Spleen (tissue), 11 donors: Measurements from ENCODE around the gene CCDC137. TPM values are rescaled to one million over a fixed set of nuclear protein-coding genes. Genes with fewer than 3 reads are reported as not detected.

Experiments
- DNase-seq: peaks from one replicate; pipeline ENCODE4 v3.0.0-alpha.2; 2020
- H3K27ac ChIP-seq, 8 donors: fragments of 200-600 bp; sonication (generic) in 7 of 8; 1 replicate in 4 of 8; 2 replicates in 4 of 8; pipeline versions ENCODE4 v1.5.0 to v1.8.0; 2016 to 2021; ENCODE audit warnings: inconsistent platforms in 4 of 8, mild to moderate bottlenecking in 4 of 8, moderate library complexity in 1 of 8
- H3K27me3 ChIP-seq, 7 donors: fragments of 200-600 bp; sonication (generic) in 6 of 7; replicated peaks in 1 of 7; 1 replicate in 4 of 7; 2 replicates in 3 of 7; pipeline versions ENCODE4 v1.5.0 to v1.8.0; 2016 to 2021; ENCODE audit warnings: inconsistent platforms in 3 of 7, mild to moderate bottlenecking in 1 of 7
- H3K36me3 ChIP-seq, 6 donors: fragments of 200-600 bp; sonication (generic) in 5 of 6; 1 replicate in 4 of 6; 2 replicates in 2 of 6; pipeline versions ENCODE4 v1.5.0 to v1.8.0; 2016 to 2021; ENCODE audit warnings: inconsistent platforms in 2 of 6
- H3K4me1 ChIP-seq, 6 donors: fragments of 200-600 bp; sonication (generic) in 5 of 6; 1 replicate in 3 of 6; 2 replicates in 3 of 6; pipeline versions ENCODE4 v1.5.0 to v1.8.0; 2016 to 2021; ENCODE audit warnings: inconsistent platforms in 3 of 6
- H3K4me3 ChIP-seq, 8 donors: fragments of 200-600 bp; sonication (generic) in 7 of 8; 1 replicate in 4 of 8; 2 replicates in 4 of 8; pipeline versions ENCODE4 v1.5.0 to v1.8.0; 2016 to 2021; ENCODE audit warnings: inconsistent platforms in 4 of 8, mild to moderate bottlenecking in 4 of 8, moderate library complexity in 2 of 8
- H3K9me3 ChIP-seq, 8 donors: fragments of 200-600 bp; sonication (generic) in 7 of 8; 1 replicate in 4 of 8; 2 replicates in 4 of 8; pipeline versions ENCODE4 v1.5.0 to v1.8.0; 2016 to 2021; ENCODE audit warnings: inconsistent platforms in 4 of 8
- POLR2A ChIP-seq, 3 donors: fragments of 450-650 bp; IDR thresholded peaks; one replicate each; pipeline ENCODE4 v1.5.1; 2017; ENCODE audit warnings: antibody characterized with exemption in 3 of 3, mild to moderate bottlenecking in 1 of 3
- POLR2AphosphoS5 ChIP-seq, 3 donors: sonication (generic); formaldehyde crosslinking; IDR thresholded peaks; one replicate each; pipeline ENCODE4 v1.5.1; 2017; ENCODE audit warnings: antibody characterized with exemption in 3 of 3
- WGBS, 5 donors: extraction: QIAGEN DNeasy Blood & Tissue Kit in 3 of 5; methylation state at CpG; one replicate each; pipeline versions ENCODE4 v1.1.5 to v1.1.7; 2013 to 2018; 5-methylcytosine and 5-hydroxymethylcytosine counted together
- intact Hi-C: fragments of 100-400 bp; cut with DNase I; formaldehyde crosslinking; loops from one replicate; pipeline ENCODE4 v1.15.0; 2023; ENCODE audit warnings: low total_unique reads
- polyA plus RNA-seq, 3 donors: library from polyadenylated mRNA; stranded (reverse); fragments of 200-250 nt; gene quantifications; one replicate each; pipeline ENCODE4 v1.2.1, GENCODE V29; 2013
- total RNA-seq, 7 donors: library from RNA; depleted of rRNA in 3 of 7; stranded (reverse); fragments of >200 nt in 3 of 7; fragmentation: NEBNext Ultra II Directional in 4 of 7; extraction: Animal tissue kit (Norgen Biotek cat#: 25700) in 4 of 7; gene quantifications; one replicate each; pipeline versions ENCODE4 v1.1.0 to v1.2.1, GENCODE V29; 2016 to 2021
- TF ChIP-seq, protein P1 (sequence below), 11 experiments: fragments of 200-600 bp in 7 of 11; fragments of 450-650 bp in 4 of 11; sonication (generic) in 4 of 11; IDR thresholded peaks in 8 of 11; conservative IDR thresholded peaks in 3 of 11; 1 replicate in 7 of 11; 2 replicates in 4 of 11; pipeline versions ENCODE4 v1.4.0 to v1.8.0; 2016 to 2021; ENCODE audit warnings: antibody characterized with exemption in 11 of 11, inconsistent platforms in 4 of 11, mild to moderate bottlenecking in 1 of 11
- donor health status: healthy with polysubstance abuse.
- donor health status: DM: no; HTN: no; CAD: no; lungs with moderate emphysema.
- donor health status: DM: no; HTN: no; CAD: no.
- donor health status: Bipolar disorder and iron deficiency.
- donor health status: healthy.
- donor health status: DM: no; HTN: no; CAD: no.
- donor health status: DM: yes; HTN: yes; CAD: no.

The CCDC137 gene
- total and polyA plus RNA-seq, 10 donors, result 10.7 to 40.1 (median 19.9) TPM

DNA sequence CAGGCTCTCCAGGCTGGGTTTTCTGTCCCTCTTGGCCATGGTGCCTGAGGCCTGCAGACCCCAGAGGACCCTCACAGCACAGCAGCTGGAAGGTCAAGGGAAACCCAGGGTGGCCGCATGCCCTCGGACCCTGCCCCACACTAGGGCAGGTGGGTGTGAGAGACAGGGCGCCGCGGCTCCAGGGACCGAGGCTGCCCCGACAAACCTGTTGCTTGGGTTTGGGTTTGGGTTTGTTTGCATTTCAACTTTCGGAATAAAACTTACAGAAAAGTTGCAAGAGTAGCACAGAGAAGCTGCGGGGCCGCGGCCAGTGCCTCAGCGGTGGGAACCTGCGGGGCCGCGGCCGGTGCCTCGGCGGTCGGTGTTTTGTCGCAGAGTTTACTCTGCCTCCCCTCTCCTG is 25.1 kb downstream of the CCDC137 start:
- Histone ChIP-seq H3K4me3 (no peak overlapping the region), H3K9me3 (no peaks in the 10 kb centered on the region), H3K4me1 (peaks cover 0 to 12% (median 3%) of the 10 kb centered on the region in 6 donors), H3K36me3 (peaks cover 3 to 100% (median 100%) of the 10 kb centered on the region in 6 donors), H3K27ac (no peak overlapping the region), H3K27me3 (no peaks in the 10 kb centered on the region)
- no peak for DNase-seq
- intact Hi-C loops, result no loop called here
- WGBS, 5 donors, result 97% methylated on average over 20 of the region's 20 CpGs
- TF ChIP-seq, protein P1, sequence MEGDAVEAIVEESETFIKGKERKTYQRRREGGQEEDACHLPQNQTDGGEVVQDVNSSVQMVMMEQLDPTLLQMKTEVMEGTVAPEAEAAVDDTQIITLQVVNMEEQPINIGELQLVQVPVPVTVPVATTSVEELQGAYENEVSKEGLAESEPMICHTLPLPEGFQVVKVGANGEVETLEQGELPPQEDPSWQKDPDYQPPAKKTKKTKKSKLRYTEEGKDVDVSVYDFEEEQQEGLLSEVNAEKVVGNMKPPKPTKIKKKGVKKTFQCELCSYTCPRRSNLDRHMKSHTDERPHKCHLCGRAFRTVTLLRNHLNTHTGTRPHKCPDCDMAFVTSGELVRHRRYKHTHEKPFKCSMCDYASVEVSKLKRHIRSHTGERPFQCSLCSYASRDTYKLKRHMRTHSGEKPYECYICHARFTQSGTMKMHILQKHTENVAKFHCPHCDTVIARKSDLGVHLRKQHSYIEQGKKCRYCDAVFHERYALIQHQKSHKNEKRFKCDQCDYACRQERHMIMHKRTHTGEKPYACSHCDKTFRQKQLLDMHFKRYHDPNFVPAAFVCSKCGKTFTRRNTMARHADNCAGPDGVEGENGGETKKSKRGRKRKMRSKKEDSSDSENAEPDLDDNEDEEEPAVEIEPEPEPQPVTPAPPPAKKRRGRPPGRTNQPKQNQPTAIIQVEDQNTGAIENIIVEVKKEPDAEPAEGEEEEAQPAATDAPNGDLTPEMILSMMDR (IDR thresholded peaks at IDR 0.05 in 8 of 11, conservative IDR thresholded peaks at IDR 0.05 in 3 of 11), result no peak
- TF ChIP-seq POLR2AphosphoS5 (IDR thresholded peaks at IDR 0.05), result no peak
- no peak for TF ChIP-seq POLR2A (IDR thresholded peaks at IDR 0.05)

DNA sequence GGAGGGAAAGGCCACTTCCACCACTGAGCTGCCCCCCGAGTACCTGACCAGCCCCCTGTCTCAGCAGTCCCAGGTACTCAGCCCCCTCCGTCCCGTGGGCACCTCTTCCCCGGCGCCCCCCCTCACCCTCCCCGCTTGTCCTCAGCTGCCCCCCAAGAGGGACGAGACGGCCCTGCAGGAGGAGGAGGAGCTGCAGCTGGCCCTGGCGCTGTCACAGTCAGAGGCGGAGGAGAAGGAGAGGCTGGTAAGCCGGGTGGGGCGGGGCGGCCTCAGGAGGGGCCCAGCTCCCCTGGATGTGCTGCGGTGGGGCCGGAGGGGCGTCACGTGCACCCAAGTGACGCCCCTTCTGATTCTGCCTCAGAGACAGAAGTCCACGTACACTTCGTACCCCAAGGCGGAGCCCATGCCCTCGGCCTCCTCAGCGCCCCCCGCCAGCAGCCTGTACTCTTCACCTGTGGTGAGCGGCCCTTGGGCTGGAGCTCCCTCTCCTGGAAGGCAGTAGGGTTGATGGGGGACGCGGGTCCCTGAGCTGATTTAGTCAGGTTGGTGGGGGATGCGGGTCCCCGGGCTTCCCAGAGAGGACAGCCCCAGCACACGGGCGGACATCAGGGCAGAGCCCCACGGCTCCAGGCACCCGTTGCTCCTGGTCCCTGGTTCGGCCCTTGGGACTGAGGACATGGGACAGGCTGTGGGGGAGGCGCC is 27.1 kb downstream of the CCDC137 start:
- Histone ChIP-seq H3K9me3 (no peaks in the 10 kb centered on the region), H3K4me3 (no peak overlapping the region), H3K4me1 (peaks cover 0 to 9% (median 0%) of the 10 kb centered on the region in 6 donors), H3K36me3 (peaks cover 3 to 100% (median 100%) of the 10 kb centered on the region in 6 donors), H3K27ac (no peak overlapping the region), H3K27me3 (no peaks in the 10 kb centered on the region)
- TF ChIP-seq POLR2A (IDR thresholded peaks at IDR 0.05) (no peak), POLR2AphosphoS5 (IDR thresholded peaks at IDR 0.05) (no peak)
- TF ChIP-seq, protein P1 (IDR thresholded peaks at IDR 0.05 in 8 of 11, conservative IDR thresholded peaks at IDR 0.05 in 3 of 11), result no peak
- intact Hi-C loops, result no loop called here
- 86 to 95% (median 93%) methylated on average over 30 to 35 of the region's 35 CpGs for WGBS, 5 donors
- DNase-seq, result no peak

DNA sequence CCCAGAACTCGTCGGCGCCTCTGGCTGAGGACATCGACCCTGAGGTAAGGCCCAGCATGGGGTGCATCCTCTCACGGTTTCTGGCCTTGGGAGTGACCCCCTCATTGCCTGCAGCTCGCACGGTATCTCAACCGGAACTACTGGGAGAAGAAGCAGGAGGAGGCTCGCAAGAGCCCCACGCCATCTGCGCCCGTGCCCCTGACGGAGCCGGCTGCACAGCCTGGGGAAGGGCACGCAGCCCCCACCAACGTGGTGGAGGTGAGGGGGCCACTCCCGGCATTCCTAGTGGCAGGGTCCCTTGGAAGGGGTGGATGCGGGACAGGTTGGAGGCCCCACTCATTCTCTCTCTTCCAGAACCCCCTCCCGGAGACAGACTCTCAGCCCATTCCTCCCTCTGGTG is 28.3 kb downstream of the CCDC137 start:
- no peaks in the 10 kb centered on the region for H3K27me3 ChIP-seq
- peaks cover 3 to 100% (median 99%) of the 10 kb centered on the region in 6 donors for H3K36me3 ChIP-seq
- intact Hi-C loops, result no loop called here
- no peak for DNase-seq
- no peak overlapping the region for H3K27ac ChIP-seq
- WGBS, 5 donors, result 91 to 98% (median 94%) methylated on average over 17 to 19 of the region's 19 CpGs
- H3K4me3 ChIP-seq, result no peak overlapping the region
- TF ChIP-seq POLR2AphosphoS5 (IDR thresholded peaks at IDR 0.05), result no peak
- TF ChIP-seq, protein P1 (IDR thresholded peaks at IDR 0.05 in 8 of 11, conservative IDR thresholded peaks at IDR 0.05 in 3 of 11), result no peak
- H3K4me1 ChIP-seq, result peaks cover 0 to 9% (median 0%) of the 10 kb centered on the region in 6 donors
- no peaks in the 10 kb centered on the region for H3K9me3 ChIP-seq

DNA sequence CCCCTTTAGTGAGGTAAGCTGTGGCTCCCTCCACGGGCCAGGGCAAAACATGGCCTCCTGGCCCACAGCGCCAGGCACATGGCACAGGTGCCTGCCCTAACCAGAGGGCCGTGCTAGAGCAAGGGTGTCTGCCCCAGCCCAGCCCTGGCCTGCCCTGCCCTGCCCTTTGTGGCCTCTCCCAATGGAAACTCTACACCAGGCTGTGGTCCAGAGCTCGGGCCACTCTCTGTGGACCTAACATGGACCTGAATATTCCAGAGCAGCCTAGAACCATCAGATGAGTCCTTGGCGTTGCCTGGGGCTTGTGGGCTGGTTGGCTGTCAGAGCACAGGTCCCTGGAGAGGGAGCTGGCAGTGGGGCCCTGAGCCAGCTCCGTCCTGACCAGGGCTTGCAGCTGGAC is 28.7 kb downstream of the CCDC137 start:
- H3K36me3 ChIP-seq, result peaks cover 3 to 100% (median 98%) of the 10 kb centered on the region in 6 donors

More for the DNA sequence above, 28.7 kb downstream of the CCDC137 start:
- no peak for DNase-seq
- intact Hi-C loops, result no loop called here
- Histone ChIP-seq H3K4me3 (no peak overlapping the region), H3K27me3 (no peaks in the 10 kb centered on the region), H3K9me3 (no peaks in the 10 kb centered on the region), H3K4me1 (peaks cover 0 to 9% (median 0%) of the 10 kb centered on the region in 6 donors), H3K27ac (no peak overlapping the region)
- no peak for TF ChIP-seq POLR2A (IDR thresholded peaks at IDR 0.05)
- TF ChIP-seq POLR2AphosphoS5 (IDR thresholded peaks at IDR 0.05), result no peak
- TF ChIP-seq, protein P1 (IDR thresholded peaks at IDR 0.05 in 8 of 11, conservative IDR thresholded peaks at IDR 0.05 in 3 of 11), result no peak
- WGBS, 5 donors, result 89 to 100% (median 93%) methylated on average over 2 to 6 of the region's 6 CpGs
